Left lung (tissue), 10 donors: ENCODE results near the gene SLC25A17. TPM values are rescaled to one million over a fixed set of nuclear protein-coding genes. Genes with fewer than 3 reads are reported as not detected.
"Not testable (repeated sequence)": the region's sequence is repeated elsewhere in the genome, so short reads cannot be mapped to it uniquely, and the experiment has no call there.

ENCODE experiments used
- ATAC-seq: fragments of 200-7000 bp; cut with Tn5 transposase; one replicate; pipeline ENCODE4 v1.9.1; 2020; ENCODE audit warnings: moderate library complexity
- DNase-seq, 4 donors: peaks; one replicate each; pipeline ENCODE4 v3.0.0-alpha.2; 2013 to 2020
- H3K27ac ChIP-seq, 2 donors: fragments of 200-600 bp; sonication (generic) in 1 of 2; one replicate each; pipeline versions ENCODE4 v1.5.0 to v1.8.0; 2020 to 2021
- H3K27me3 ChIP-seq, 2 donors: fragments of 200-600 bp; sonication (generic) in 1 of 2; one replicate each; pipeline versions ENCODE4 v1.5.0 to v1.8.0; 2020 to 2021
- H3K36me3 ChIP-seq, 2 donors: fragments of 200-600 bp; sonication (generic) in 1 of 2; one replicate each; pipeline versions ENCODE4 v1.5.0 to v1.8.0; 2020 to 2021
- H3K4me1 ChIP-seq, 2 donors: fragments of 200-600 bp; one replicate each; pipeline ENCODE4 v1.8.0; 2021
- H3K4me3 ChIP-seq, 2 donors: fragments of 200-600 bp; sonication (generic) in 1 of 2; one replicate each; pipeline versions ENCODE4 v1.5.0 to v1.8.0; 2020 to 2021; ENCODE audit warnings: mild to moderate bottlenecking in 1 of 2
- H3K9me3 ChIP-seq, 2 donors: fragments of 200-600 bp; sonication (generic) in 1 of 2; one replicate each; pipeline versions ENCODE4 v1.5.0 to v1.8.0; 2020 to 2021
- intact Hi-C, 2 donors: fragments of 100-400 bp; cut with DNase I; formaldehyde crosslinking; loops; one replicate each; pipeline versions ENCODE4 v1.11.2 to v1.14.2; 2022
- polyA plus RNA-seq, 6 donors: library from polyadenylated mRNA; unstranded; fragments of 120-200 nt; gene quantifications; one replicate each; pipeline ENCODE4 v1.2.1, GENCODE V29; 2013; ENCODE audit not compliant: insufficient read length in 6 of 6
- total RNA-seq, 2 donors: library from RNA; stranded (reverse); fragmentation: NEBNext Ultra II Directional; extraction: Animal tissue kit (Norgen Biotek cat#: 25700); gene quantifications; one replicate each; pipeline ENCODE4 v1.2.1, GENCODE V29; 2021
- TF ChIP-seq, protein P1 (sequence below), 2 donors: fragments of 200-600 bp; sonication (generic) in 1 of 2; IDR thresholded peaks; one replicate each; pipeline versions ENCODE4 v1.5.0 to v1.8.0; 2021; ENCODE audit warnings: antibody characterized with exemption in 2 of 2
- donor health status: DM: no; HTN: yes; CAD: no.
- donor health status: DM: no; HTN: no; CAD: no.

Gene SLC25A17
- total and polyA plus RNA-seq, 8 donors = 18.3 to 36.9 (median 33.0) TPM

DNA sequence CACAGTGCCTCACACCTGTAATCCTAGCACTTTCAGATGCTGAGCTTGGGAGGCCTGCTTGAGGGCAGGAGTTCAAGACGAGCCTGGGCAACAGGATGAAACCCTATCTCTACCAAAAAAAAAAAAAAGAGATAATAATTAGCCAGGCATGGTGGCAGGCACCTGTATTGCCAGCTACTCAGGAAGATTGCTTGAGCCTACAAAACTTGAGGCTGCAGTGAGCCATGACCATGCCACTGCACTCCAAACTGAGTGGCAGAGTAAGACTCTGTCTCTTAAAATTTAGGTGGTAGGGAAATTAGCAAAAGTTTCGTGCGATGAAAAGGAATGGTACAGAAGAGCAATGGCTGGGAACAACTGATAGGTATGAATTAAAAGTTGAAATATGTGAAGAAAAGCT lies 19.3 kb upstream of the SLC25A17 start:
- Histone ChIP-seq H3K4me1 (no peaks in the 10 kb centered on the region), H3K36me3 (peaks cover 0 to 100% of the 10 kb centered on the region in 2 donors), H3K4me3 (no peak overlapping the region), H3K27me3 (no peaks in the 10 kb centered on the region), H3K9me3 (no peaks in the 10 kb centered on the region), H3K27ac (no peak overlapping the region)
- ATAC-seq = no peak
- DNase-seq = no peak
- intact Hi-C loops = no loop called here
- TF ChIP-seq, protein P1, sequence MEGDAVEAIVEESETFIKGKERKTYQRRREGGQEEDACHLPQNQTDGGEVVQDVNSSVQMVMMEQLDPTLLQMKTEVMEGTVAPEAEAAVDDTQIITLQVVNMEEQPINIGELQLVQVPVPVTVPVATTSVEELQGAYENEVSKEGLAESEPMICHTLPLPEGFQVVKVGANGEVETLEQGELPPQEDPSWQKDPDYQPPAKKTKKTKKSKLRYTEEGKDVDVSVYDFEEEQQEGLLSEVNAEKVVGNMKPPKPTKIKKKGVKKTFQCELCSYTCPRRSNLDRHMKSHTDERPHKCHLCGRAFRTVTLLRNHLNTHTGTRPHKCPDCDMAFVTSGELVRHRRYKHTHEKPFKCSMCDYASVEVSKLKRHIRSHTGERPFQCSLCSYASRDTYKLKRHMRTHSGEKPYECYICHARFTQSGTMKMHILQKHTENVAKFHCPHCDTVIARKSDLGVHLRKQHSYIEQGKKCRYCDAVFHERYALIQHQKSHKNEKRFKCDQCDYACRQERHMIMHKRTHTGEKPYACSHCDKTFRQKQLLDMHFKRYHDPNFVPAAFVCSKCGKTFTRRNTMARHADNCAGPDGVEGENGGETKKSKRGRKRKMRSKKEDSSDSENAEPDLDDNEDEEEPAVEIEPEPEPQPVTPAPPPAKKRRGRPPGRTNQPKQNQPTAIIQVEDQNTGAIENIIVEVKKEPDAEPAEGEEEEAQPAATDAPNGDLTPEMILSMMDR (IDR thresholded peaks at IDR 0.05) = no peak

DNA sequence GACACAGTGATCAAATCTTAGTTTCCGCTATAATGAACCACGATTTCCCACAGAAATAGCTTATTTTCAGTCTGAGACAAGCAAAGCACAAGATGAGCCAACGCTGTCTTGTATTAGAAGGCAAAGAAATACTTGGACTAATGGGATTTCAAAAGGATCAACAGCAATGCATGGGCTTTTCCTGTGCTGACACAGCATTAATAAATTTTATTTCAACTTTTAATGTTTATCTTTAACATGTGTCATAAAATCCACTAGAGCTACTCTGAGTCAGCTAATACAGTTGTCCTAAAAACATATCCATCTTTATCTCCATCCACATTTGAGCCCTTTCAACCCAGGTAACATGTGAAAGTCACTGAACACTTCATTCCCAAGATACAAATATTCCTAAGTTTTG lies 15.5 kb upstream of the SLC25A17 start:
- DNase-seq (no peak), ATAC-seq (no peak)
- no peaks in the 10 kb centered on the region for H3K27me3 ChIP-seq
- H3K4me1 ChIP-seq = no peaks in the 10 kb centered on the region
- H3K9me3 ChIP-seq = no peaks in the 10 kb centered on the region
- TF ChIP-seq, protein P1 (IDR thresholded peaks at IDR 0.05) = no peak
- peaks cover 0 to 99% of the 10 kb centered on the region in 2 donors for H3K36me3 ChIP-seq
- H3K27ac ChIP-seq = no peak overlapping the region
- no peak overlapping the region for H3K4me3 ChIP-seq
- intact Hi-C loops = no loop called here

DNA sequence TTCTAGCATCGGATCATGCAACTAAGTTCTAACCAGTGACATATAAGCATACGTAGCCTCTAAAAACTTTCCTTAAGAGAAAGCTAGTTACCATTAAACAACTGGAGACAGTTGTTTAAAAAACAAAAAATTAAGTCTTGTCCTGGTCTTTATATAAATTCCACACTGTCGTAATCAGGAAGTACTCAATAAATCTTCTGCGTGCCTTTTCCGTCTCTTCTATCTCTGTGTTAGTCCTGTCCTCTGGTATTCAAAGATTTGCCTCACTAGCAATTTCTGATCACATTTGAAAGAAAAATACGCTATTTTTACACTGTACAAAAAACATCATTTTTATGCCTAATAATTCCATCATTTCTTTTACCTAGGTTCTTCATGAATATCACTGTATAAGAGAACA lies 10.0 kb upstream of the SLC25A17 start:
- ATAC-seq = no peak
- TF ChIP-seq, protein P1 (IDR thresholded peaks at IDR 0.05) = no peak
- Histone ChIP-seq H3K27me3 (no peaks in the 10 kb centered on the region), H3K4me3 (no peak overlapping the region), H3K27ac (no peak overlapping the region), H3K36me3 (peaks cover 0 to 98% of the 10 kb centered on the region in 2 donors), H3K4me1 (no peaks in the 10 kb centered on the region), H3K9me3 (no peaks in the 10 kb centered on the region)
- intact Hi-C loops = loop anchor here in 1 of 2 donors (10.0 kb wide), 1 partner anchor 306 kb away; no protein-coding TSS in a partner anchor
- DNase-seq = no peak

DNA sequence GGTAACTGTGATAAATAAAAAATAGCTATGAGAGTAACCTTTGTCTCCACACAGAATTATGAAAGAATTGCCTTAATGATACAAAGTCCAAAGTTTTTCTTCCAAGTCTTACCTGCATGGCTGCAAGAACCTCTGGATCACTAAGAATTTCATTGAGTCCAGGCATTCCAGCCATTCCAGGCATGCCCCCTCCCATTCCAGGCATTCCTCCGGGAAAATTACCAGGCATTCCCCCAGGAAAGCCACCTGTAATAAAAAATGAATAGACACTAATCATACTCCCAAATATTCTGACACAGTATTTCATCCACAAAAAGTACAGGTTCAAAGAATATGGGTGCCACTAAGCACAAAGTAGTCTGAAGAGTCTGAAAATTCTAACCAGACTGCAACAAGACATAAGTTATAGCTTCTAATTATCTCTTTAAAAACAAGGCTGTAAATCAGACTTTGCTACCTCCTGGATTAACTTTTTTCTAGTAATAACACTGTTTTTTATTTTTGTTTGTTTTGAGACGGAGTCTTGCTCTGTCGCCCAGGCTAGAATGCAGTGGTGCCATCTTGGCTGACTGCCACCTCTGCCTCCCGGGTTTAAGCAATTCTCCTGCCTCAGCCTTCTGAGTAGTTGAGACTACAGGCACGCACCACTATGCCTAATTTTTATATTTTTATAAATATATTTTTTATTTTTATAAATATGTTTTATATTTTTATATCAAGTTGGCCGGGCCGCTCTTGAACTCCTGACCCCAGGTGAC lies 8.0 kb upstream of the SLC25A17 start:
- Histone ChIP-seq H3K27ac (no peak overlapping the region), H3K36me3 (peaks cover 0 to 96% of the 10 kb centered on the region in 2 donors), H3K4me3 (no peak overlapping the region), H3K9me3 (no peaks in the 10 kb centered on the region), H3K27me3 (no peaks in the 10 kb centered on the region), H3K4me1 (no peaks in the 10 kb centered on the region)
- intact Hi-C loops = loop anchor here in 1 of 2 donors (10.0 kb wide), 1 partner anchor 308 kb away; no protein-coding TSS in a partner anchor
- DNase-seq (no peak), ATAC-seq (no peak)
- TF ChIP-seq, protein P1 (IDR thresholded peaks at IDR 0.05) = no peak

DNA sequence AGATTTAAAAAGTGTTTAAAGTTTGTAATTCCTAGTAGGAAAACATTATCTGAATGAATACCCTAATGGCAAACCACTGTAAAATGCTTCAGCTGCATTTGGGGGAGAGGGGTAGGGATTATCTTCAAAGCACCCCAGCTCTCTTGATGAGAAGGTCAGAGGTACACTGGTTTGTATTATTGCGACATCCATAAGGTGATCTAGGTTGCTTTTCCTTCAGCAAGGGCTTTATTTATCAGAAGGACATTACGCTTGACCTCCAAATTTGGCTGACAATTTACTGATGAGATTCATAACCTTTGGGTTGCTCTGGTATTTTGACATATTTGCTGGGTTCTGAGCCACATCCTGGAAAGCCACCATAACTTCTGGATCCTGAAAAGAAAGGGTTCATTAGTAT lies 7.1 kb upstream of the SLC25A17 start:
- not testable (repeated sequence) for H3K27ac ChIP-seq, DNase-seq, H3K4me1 ChIP-seq, H3K9me3 ChIP-seq, H3K27me3 ChIP-seq, H3K4me3 ChIP-seq, ATAC-seq
- peaks cover 0 to 87% of the 10 kb centered on the region in 2 donors for H3K36me3 ChIP-seq
- intact Hi-C loops = loop anchor here in 1 of 2 donors (10.0 kb wide), 1 partner anchor 309 kb away; no protein-coding TSS in a partner anchor
